ENCODE results near the gene KRT76. TPM values are rescaled to one million over a fixed set of nuclear protein-coding genes. Genes with fewer than 3 reads are reported as not detected.

The KRT76 gene
- total RNA-seq, 1 experiment from 2014 or later = not detected

GRCh38 chr12:52783563-52784316 lies 6.6 kb upstream of the KRT76 start:
- H3K27ac ChIP-seq (ENCODE audit: insufficient read length, low read depth, low read length) = no peak overlapping the region
- no peak overlapping the region for H3K27ac Mint-ChIP-seq
- no peak overlapping the region for H3K56ac ChIP-seq (ENCODE audit: insufficient read length, low read depth, low read length)
- H3K4ac ChIP-seq (ENCODE audit: low read depth, low read length) = no peak overlapping the region
- no peak overlapping the region for H2AK5ac ChIP-seq (ENCODE audit: insufficient read length, low read length)
- no peak overlapping the region for H4K8ac ChIP-seq (replicated peaks; ENCODE audit: insufficient read length, low read depth, low read length)
- H4K5ac ChIP-seq (ENCODE audit: insufficient read length, low read depth, low read length) = no peak overlapping the region
- no peak overlapping the region for H3K4me2 ChIP-seq (ENCODE audit: insufficient read depth, insufficient read length, low read length)
- no peak overlapping the region for H2BK120ac ChIP-seq (ENCODE audit: low read depth, low read length, poor library complexity, severe bottlenecking)
- H2BK15ac ChIP-seq (ENCODE audit: low read depth, low read length) = no peak overlapping the region
- no peaks in the 10 kb centered on the region for H3K23me2 ChIP-seq (ENCODE audit: insufficient read length, low read depth, low read length, poor library complexity, severe bottlenecking)
- no peaks in the 10 kb centered on the region for H3K79me1 ChIP-seq (ENCODE audit: insufficient read depth, low read depth, low read length, poor library complexity, severe bottlenecking)
- no peaks in the 10 kb centered on the region for H3K27me3 ChIP-seq (ENCODE audit: insufficient read depth, low read length)
- H3K9me3 Mint-ChIP-seq = peaks cover 0 to 2% of the 10 kb centered on the region in 2 experiments; a peak in 1 of 5 replicates
- H2BK12ac ChIP-seq (ENCODE audit: insufficient read length, low read depth, low read length) = no peak overlapping the region
- H3K4me1 Mint-ChIP-seq = no peaks in the 10 kb centered on the region
- no peaks in the 10 kb centered on the region for H3K9me3 ChIP-seq (ENCODE audit: control insufficient read depth, low read depth, low read length)
- no peak overlapping the region for H3K4me3 Mint-ChIP-seq
- H2AFZ ChIP-seq (ENCODE audit: low read length) = no peak overlapping the region
- no peaks in the 10 kb centered on the region for H4K20me1 ChIP-seq (ENCODE audit: control insufficient read depth, insufficient read depth, insufficient read length)
- H2BK5ac ChIP-seq (ENCODE audit: insufficient read length, low read length) = no peak overlapping the region
- H2BK20ac ChIP-seq (ENCODE audit: low read depth, low read length, poor library complexity, severe bottlenecking) = no peak overlapping the region
- no peak overlapping the region for H4K91ac ChIP-seq (ENCODE audit: insufficient read length, low read depth, low read length)
- H3K14ac ChIP-seq (ENCODE audit: insufficient read depth, low read length) = no peak overlapping the region
- TF ChIP-seq, protein P1, sequence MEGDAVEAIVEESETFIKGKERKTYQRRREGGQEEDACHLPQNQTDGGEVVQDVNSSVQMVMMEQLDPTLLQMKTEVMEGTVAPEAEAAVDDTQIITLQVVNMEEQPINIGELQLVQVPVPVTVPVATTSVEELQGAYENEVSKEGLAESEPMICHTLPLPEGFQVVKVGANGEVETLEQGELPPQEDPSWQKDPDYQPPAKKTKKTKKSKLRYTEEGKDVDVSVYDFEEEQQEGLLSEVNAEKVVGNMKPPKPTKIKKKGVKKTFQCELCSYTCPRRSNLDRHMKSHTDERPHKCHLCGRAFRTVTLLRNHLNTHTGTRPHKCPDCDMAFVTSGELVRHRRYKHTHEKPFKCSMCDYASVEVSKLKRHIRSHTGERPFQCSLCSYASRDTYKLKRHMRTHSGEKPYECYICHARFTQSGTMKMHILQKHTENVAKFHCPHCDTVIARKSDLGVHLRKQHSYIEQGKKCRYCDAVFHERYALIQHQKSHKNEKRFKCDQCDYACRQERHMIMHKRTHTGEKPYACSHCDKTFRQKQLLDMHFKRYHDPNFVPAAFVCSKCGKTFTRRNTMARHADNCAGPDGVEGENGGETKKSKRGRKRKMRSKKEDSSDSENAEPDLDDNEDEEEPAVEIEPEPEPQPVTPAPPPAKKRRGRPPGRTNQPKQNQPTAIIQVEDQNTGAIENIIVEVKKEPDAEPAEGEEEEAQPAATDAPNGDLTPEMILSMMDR (conservative IDR thresholded peaks at IDR 0.05) = no peak
- no peak for DNase-seq
- no peak overlapping the region for H3T11ph ChIP-seq (ENCODE audit: low read length)
- H3K23ac ChIP-seq (ENCODE audit: insufficient read length, low read depth, low read length) = no peak overlapping the region
- peaks cover 27% of the 10 kb centered on the region for H3K27me3 Mint-ChIP-seq (ENCODE audit: low read depth)
- no peaks in the 10 kb centered on the region for H3K36me3 Mint-ChIP-seq (ENCODE audit: insufficient read depth in 1 of 3, low read depth in 3 of 3)
- no peaks in the 10 kb centered on the region for H3K79me2 ChIP-seq (ENCODE audit: insufficient read depth, low read length)
- no peak overlapping the region for H3K18ac ChIP-seq (ENCODE audit: insufficient read length, low read depth, low read length)
- no CpG with 5 or more reads among the region's 7 CpGs for WGBS (ENCODE audit: extremely low coverage, insufficient read length, low lambda C conversion rate)
- no peaks in the 10 kb centered on the region for H3K4me1 ChIP-seq (ENCODE audit: insufficient read depth, low read length)
- H3K9ac ChIP-seq (ENCODE audit: extremely low read depth, insufficient read length, low read length) = no peak overlapping the region

Data from H9 (cell line).